ENCODE data around the gene EPHA10. TPM values are rescaled to one million over a fixed set of nuclear protein-coding genes. Genes with fewer than 3 reads are reported as not detected.

Gene EPHA10
- total and polyA plus RNA-seq, 12 donors = 0.04 to 0.15 (median 0.06) TPM; not detected in 6

GRCh38 chr1:37673920-37674319 is 91.0 kb downstream of the EPHA10 start:
- WGBS, 2 donors = 56 to 58% methylated on average over 10 of the region's 10 CpGs
- Histone ChIP-seq H3K27me3 (peaks cover 0 to 48% (median 37%) of the 10 kb centered on the region in 7 donors), H3K4me3 (no peak overlapping the region), H3K9me3 (no peaks in the 10 kb centered on the region), H3K4me1 (no peaks in the 10 kb centered on the region), H3K27ac (no peak overlapping the region), H3K36me3 (no peaks in the 10 kb centered on the region)
- no peak for ATAC-seq
- TF ChIP-seq, protein P1, sequence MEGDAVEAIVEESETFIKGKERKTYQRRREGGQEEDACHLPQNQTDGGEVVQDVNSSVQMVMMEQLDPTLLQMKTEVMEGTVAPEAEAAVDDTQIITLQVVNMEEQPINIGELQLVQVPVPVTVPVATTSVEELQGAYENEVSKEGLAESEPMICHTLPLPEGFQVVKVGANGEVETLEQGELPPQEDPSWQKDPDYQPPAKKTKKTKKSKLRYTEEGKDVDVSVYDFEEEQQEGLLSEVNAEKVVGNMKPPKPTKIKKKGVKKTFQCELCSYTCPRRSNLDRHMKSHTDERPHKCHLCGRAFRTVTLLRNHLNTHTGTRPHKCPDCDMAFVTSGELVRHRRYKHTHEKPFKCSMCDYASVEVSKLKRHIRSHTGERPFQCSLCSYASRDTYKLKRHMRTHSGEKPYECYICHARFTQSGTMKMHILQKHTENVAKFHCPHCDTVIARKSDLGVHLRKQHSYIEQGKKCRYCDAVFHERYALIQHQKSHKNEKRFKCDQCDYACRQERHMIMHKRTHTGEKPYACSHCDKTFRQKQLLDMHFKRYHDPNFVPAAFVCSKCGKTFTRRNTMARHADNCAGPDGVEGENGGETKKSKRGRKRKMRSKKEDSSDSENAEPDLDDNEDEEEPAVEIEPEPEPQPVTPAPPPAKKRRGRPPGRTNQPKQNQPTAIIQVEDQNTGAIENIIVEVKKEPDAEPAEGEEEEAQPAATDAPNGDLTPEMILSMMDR (IDR thresholded peaks at IDR 0.05) = no peak
- DNase-seq = no peak
- intact Hi-C loops (cut with DNase I) = loop anchor here in 1 of 10 donors (5.0 kb wide), 1 partner anchor 72 kb away; no protein-coding TSS in a partner anchor

DNA sequence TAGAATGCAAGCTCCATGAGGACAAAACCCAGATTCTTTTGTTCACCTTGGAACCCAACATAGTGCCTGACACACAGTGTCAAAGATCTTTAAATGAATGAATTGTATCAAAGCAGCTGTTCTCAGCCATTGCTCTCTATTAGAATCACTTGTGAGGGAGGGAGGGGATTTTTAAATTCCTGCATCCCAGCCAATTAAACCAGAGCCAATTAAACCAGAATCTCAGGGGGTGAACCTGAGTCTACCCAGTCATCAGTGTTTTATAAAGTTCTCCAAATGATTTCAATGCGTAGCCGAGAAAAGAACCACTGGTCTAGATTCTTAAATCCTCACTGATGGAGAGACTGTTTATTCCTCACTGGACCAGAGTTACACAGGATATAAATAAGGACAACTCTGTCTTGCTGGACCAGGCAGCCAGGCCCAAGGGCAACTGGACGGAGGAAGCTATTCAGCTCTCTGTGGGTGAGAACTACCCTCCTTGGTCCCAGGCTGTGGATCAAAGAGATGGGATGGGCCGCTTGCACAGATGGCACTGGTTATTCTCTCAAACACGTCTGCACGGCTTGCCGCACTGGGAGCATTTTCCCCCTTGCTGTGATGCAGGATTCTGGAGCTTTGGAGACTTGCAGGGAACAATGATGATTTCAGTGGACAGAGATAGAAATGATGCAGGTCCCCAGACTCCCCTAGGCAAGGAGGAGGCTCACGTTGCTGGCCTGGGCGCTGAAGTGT is 92.6 kb downstream of the EPHA10 start:
- H3K27me3 ChIP-seq = peaks cover 0 to 62% (median 48%) of the 10 kb centered on the region in 7 donors
- H3K9me3 ChIP-seq = no peaks in the 10 kb centered on the region
- H3K36me3 ChIP-seq = no peaks in the 10 kb centered on the region
- 51 to 52% methylated on average over 9 of the region's 9 CpGs for WGBS, 2 donors
- H3K4me3 ChIP-seq = no peak overlapping the region
- ATAC-seq (no peak), DNase-seq (no peak)
- no peaks in the 10 kb centered on the region for H3K4me1 ChIP-seq
- intact Hi-C loops (cut with DNase I) = loop anchor here in 1 of 10 donors (5.0 kb wide), 1 partner anchor 70 kb away; no protein-coding TSS in a partner anchor
- H3K27ac ChIP-seq = no peak overlapping the region
- TF ChIP-seq, protein P1 (IDR thresholded peaks at IDR 0.05) = no peak

DNA sequence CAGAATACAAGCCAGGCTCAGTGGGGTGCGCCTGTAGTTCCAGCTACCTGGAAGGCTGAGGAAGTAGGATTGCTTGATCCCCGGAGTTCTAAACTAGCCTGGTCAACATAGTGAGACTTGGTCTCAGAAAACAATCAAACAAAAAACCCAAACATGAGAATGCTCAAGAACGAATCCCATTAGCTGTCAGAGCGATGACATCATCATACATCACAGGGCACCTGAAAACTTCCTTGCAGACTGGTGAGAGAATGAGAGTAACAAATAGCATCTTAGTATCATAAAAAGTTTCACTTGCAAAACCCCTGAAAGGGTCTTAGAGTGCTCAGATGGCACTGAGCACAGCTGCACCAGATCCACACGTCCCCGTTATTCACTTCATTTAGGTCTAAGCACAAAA is 93.7 kb downstream of the EPHA10 start:
- intact Hi-C loops (cut with DNase I) = loop anchor here in 1 of 10 donors (5.0 kb wide), 1 partner anchor 69 kb away; no protein-coding TSS in a partner anchor
- 73 to 75% methylated on average over 6 of the region's 6 CpGs for WGBS, 2 donors
- Histone ChIP-seq H3K9me3 (no peaks in the 10 kb centered on the region), H3K4me3 (no peak overlapping the region), H3K27ac (no peak overlapping the region), H3K4me1 (no peaks in the 10 kb centered on the region), H3K27me3 (peaks cover 0 to 68% (median 53%) of the 10 kb centered on the region in 7 donors), H3K36me3 (no peaks in the 10 kb centered on the region)
- DNase-seq (no peak), ATAC-seq (no peak)
- TF ChIP-seq, protein P1 (IDR thresholded peaks at IDR 0.05) = no peak

GRCh38 chr1:37670133-37670532 is 94.8 kb downstream of the EPHA10 start:
- WGBS, 2 donors = 48 to 57% methylated on average over 2 of the region's 2 CpGs
- H3K9me3 ChIP-seq = no peaks in the 10 kb centered on the region
- no peaks in the 10 kb centered on the region for H3K4me1 ChIP-seq
- no peak for ATAC-seq
- intact Hi-C loops (cut with DNase I) = loop anchor here in 1 of 10 donors (5.0 kb wide), 1 partner anchor 68 kb away; no protein-coding TSS in a partner anchor
- no peak overlapping the region for H3K27ac ChIP-seq
- DNase-seq = no peak
- no peaks in the 10 kb centered on the region for H3K36me3 ChIP-seq
- TF ChIP-seq, protein P1 (IDR thresholded peaks at IDR 0.05) = no peak
- no peak overlapping the region for H3K4me3 ChIP-seq
- peaks cover 0 to 68% (median 53%) of the 10 kb centered on the region in 7 donors for H3K27me3 ChIP-seq

All from heart right ventricle (tissue), 16 donors.